H9 (cell line): ENCODE results near the gene GCLC. TPM values are rescaled to one million over a fixed set of nuclear protein-coding genes. Genes with fewer than 3 reads are reported as not detected.

Source experiments
- DNase-seq: peaks from one replicate; pipeline ENCODE4 v3.0.0-alpha.2; 2017
- H2AFZ ChIP-seq: one replicate; pipeline ENCODE4 v1.6.1; 2013; ENCODE audit warnings: mild to moderate bottlenecking, low read length, control low read depth, moderate library complexity
- H2AK5ac ChIP-seq: 2 replicates; pipeline ENCODE4 v1.6.1; 2013; ENCODE audit warnings: low read length, control low read depth, mixed read lengths; ENCODE audit not compliant: insufficient read length
- H2BK120ac ChIP-seq: one replicate; pipeline ENCODE4 v1.6.1; 2013; ENCODE audit warnings: low read depth, mild to moderate bottlenecking, low read length, control low read depth, inconsistent platforms; ENCODE audit not compliant: poor library complexity, severe bottlenecking
- H2BK12ac ChIP-seq: 2 replicates; pipeline ENCODE4 v1.6.1; 2013; ENCODE audit warnings: low read length, control low read depth, mixed read lengths, low read depth; ENCODE audit not compliant: insufficient read length
- H2BK15ac ChIP-seq: 2 replicates; pipeline ENCODE4 v1.6.1; 2013; ENCODE audit warnings: low read depth, low read length, control low read depth
- H2BK20ac ChIP-seq: one replicate; pipeline ENCODE4 v1.6.1; 2013; ENCODE audit warnings: low read depth, mild to moderate bottlenecking, low read length, control low read depth, inconsistent platforms; ENCODE audit not compliant: poor library complexity, severe bottlenecking
- H2BK5ac ChIP-seq: 2 replicates; pipeline ENCODE4 v1.6.1; 2013; ENCODE audit warnings: low read length, control low read depth, mixed read lengths; ENCODE audit not compliant: insufficient read length
- H3K14ac ChIP-seq: 2 replicates; pipeline ENCODE4 v1.6.1; 2013; ENCODE audit warnings: low read length, control low read depth; ENCODE audit not compliant: insufficient read depth
- H3K18ac ChIP-seq: 2 replicates; pipeline ENCODE4 v1.6.1; 2013; ENCODE audit warnings: low read depth, mild to moderate bottlenecking, mixed read lengths, low read length, control low read depth; ENCODE audit not compliant: insufficient read length
- H3K23ac ChIP-seq: 2 replicates; pipeline ENCODE4 v1.6.1; 2013; ENCODE audit warnings: low read length, control low read depth, mixed read lengths, low read depth; ENCODE audit not compliant: insufficient read length
- H3K23me2 ChIP-seq: 2 replicates; pipeline ENCODE4 v1.6.1; 2013; ENCODE audit warnings: low read depth, mild to moderate bottlenecking, mixed read lengths, low read length, control low read depth; ENCODE audit not compliant: insufficient read length, poor library complexity, severe bottlenecking
- H3K27ac ChIP-seq: 2 replicates; pipeline ENCODE4 v1.5.1; 2013; ENCODE audit warnings: low read length, control low read depth, mixed read lengths, low read depth; ENCODE audit not compliant: insufficient read length
- H3K27me3 ChIP-seq: 2 replicates; pipeline ENCODE4 v1.6.1; 2013; ENCODE audit warnings: low read length, control low read depth, inconsistent platforms; ENCODE audit not compliant: insufficient read depth
- H3K4ac ChIP-seq: 2 replicates; pipeline ENCODE4 v1.6.1; 2013; ENCODE audit warnings: low read depth, mild to moderate bottlenecking, control low read depth, inconsistent platforms, low read length, moderate library complexity
- H3K4me1 ChIP-seq: 2 replicates; pipeline ENCODE4 v1.6.1; 2013; ENCODE audit warnings: low read length, control low read depth, inconsistent platforms; ENCODE audit not compliant: insufficient read depth
- H3K4me2 ChIP-seq: 2 replicates; pipeline ENCODE4 v1.6.1; 2013; ENCODE audit warnings: low read length, control low read depth, mixed read lengths; ENCODE audit not compliant: insufficient read length, insufficient read depth
- H3K56ac ChIP-seq: 2 replicates; pipeline ENCODE4 v1.6.1; 2013; ENCODE audit warnings: low read depth, mild to moderate bottlenecking, mixed read lengths, low read length, control low read depth; ENCODE audit not compliant: insufficient read length
- H3K79me1 ChIP-seq: 2 replicates; pipeline ENCODE4 v1.6.1; 2013; ENCODE audit warnings: low read depth, mild to moderate bottlenecking, moderate library complexity, low read length, control low read depth, inconsistent platforms; ENCODE audit not compliant: insufficient read depth, poor library complexity, severe bottlenecking
- H3K79me2 ChIP-seq: 2 replicates; pipeline ENCODE4 v1.6.1; 2013; ENCODE audit warnings: low read length, control low read depth, inconsistent platforms; ENCODE audit not compliant: insufficient read depth
- H3K9ac ChIP-seq: 2 replicates; pipeline ENCODE4 v1.6.1; 2013; ENCODE audit warnings: low read length, control low read depth, mixed read lengths; ENCODE audit not compliant: insufficient read length; ENCODE audit errors: extremely low read depth
- H3K9me3 ChIP-seq: one replicate; pipeline ENCODE4 v1.6.1; 2013; ENCODE audit warnings: low read depth, low read length, inconsistent platforms; ENCODE audit not compliant: control insufficient read depth
- H3T11ph ChIP-seq: one replicate; pipeline ENCODE4 v1.6.1; 2013; ENCODE audit warnings: mild to moderate bottlenecking, low read length, control low read depth, inconsistent platforms
- H4K20me1 ChIP-seq: one replicate; pipeline ENCODE4 v1.6.1; 2013; ENCODE audit not compliant: control insufficient read depth, insufficient read length, insufficient read depth
- H4K5ac ChIP-seq: 2 replicates; pipeline ENCODE4 v1.6.1; 2013; ENCODE audit warnings: low read depth, mild to moderate bottlenecking, mixed read lengths, low read length, control low read depth; ENCODE audit not compliant: insufficient read length
- H4K8ac ChIP-seq: replicated peaks from 2 replicates; pipeline ENCODE4 v1.6.1; 2013; ENCODE audit warnings: low read length, control low read depth, mixed read lengths, low read depth; ENCODE audit not compliant: insufficient read length
- H4K91ac ChIP-seq: 2 replicates; pipeline ENCODE4 v1.6.1; 2013; ENCODE audit warnings: low read depth, mild to moderate bottlenecking, moderate library complexity, mixed read lengths, low read length, control low read depth; ENCODE audit not compliant: insufficient read length
- H3K27ac Mint-ChIP-seq, 3 experiments: 2 replicates in 2 of 3; 3 replicates in 1 of 3; pipeline ENCODE4 v1.8.0; 2020 to 2021; ENCODE audit warnings: mixed read lengths in 3 of 3, mild to moderate bottlenecking in 1 of 3, moderate library complexity in 1 of 3
- H3K27me3 Mint-ChIP-seq: 2 replicates; pipeline ENCODE4 v1.8.0; 2021; ENCODE audit warnings: low read depth, mild to moderate bottlenecking, moderate library complexity, mixed read lengths
- H3K36me3 Mint-ChIP-seq, 3 experiments: 2 replicates in 2 of 3; 3 replicates in 1 of 3; pipeline ENCODE4 v1.8.0; 2020 to 2021; ENCODE audit warnings: low read depth in 3 of 3, mixed read lengths in 3 of 3; ENCODE audit not compliant: insufficient read depth in 1 of 3
- H3K4me1 Mint-ChIP-seq, 2 experiments: 2 replicates each; pipeline ENCODE4 v1.8.0; 2020; ENCODE audit warnings: mixed read lengths in 2 of 2
- H3K4me3 Mint-ChIP-seq, 2 experiments: 2 replicates in 1 of 2; 3 replicates in 1 of 2; pipeline ENCODE4 v1.8.0; 2020 to 2021; ENCODE audit warnings: mild to moderate bottlenecking in 2 of 2, mixed read lengths in 2 of 2, moderate library complexity in 1 of 2
- H3K9me3 Mint-ChIP-seq, 2 experiments: 2 replicates in 1 of 2; 3 replicates in 1 of 2; pipeline ENCODE4 v1.8.0; 2020; ENCODE audit warnings: mild to moderate bottlenecking in 2 of 2, mixed read lengths in 2 of 2, moderate library complexity in 1 of 2
- WGBS: extraction: QIAGEN DNeasy Blood & Tissue Kit; methylation state at CpG from one replicate; pipeline ENCODE4 v1.1.7; 2013; ENCODE audit warnings: missing lambda C conversion rate, low lambda C conversion rate, mixed read lengths; ENCODE audit not compliant: insufficient read length; ENCODE audit errors: extremely low coverage; 5-methylcytosine and 5-hydroxymethylcytosine counted together
- total RNA-seq: library from RNA; stranded (reverse); gene quantifications from 2 replicates; pipeline ENCODE4 v1.2.1, GENCODE V29; 2021
- TF ChIP-seq, protein P1 (sequence below): fragments of 200-600 bp; sonication (generic); conservative IDR thresholded peaks from 3 replicates; pipeline ENCODE4 v1.8.0; 2021; ENCODE audit warnings: antibody characterized with exemption, mild to moderate bottlenecking

The GCLC gene
- total RNA-seq, 1 experiment from 2014 or later, result 55.5 TPM

DNA sequence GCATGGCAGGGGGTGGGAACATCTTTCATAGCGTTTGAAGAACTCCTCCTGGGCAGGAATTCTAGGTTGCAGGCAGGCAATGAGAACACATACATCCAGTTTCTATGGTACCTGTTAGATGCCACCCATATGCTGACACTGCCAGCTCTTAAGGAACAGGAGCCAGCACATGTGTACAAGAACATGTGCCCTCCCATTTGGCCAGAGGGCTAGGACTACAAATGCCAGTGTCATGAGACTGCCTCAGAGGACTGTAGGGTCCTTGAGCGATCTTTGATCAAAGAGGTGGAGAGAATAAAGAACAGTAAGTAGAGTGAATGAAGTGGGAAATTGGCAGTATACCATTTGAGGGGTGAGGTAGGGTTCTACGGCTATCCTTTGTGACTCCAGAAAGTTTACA is 45.8 kb downstream of the GCLC start:
- H4K5ac ChIP-seq, result no peak overlapping the region
- WGBS, result no CpG with 5 or more reads among the region's 3 CpGs
- H4K91ac ChIP-seq, result no peak overlapping the region
- peaks cover 2% of the 10 kb centered on the region for H4K20me1 ChIP-seq
- H4K8ac ChIP-seq, result no peak overlapping the region
- H3K4me2 ChIP-seq, result no peak overlapping the region
- peaks cover 5 to 49% (median 25%) of the 10 kb centered on the region in 3 experiments; a peak in 5 of 7 replicates for H3K36me3 Mint-ChIP-seq
- H3T11ph ChIP-seq, result no peak overlapping the region
- no peaks in the 10 kb centered on the region for H3K9me3 ChIP-seq
- H3K4me1 Mint-ChIP-seq, result peaks cover 4 to 6% of the 10 kb centered on the region in 2 experiments; a peak in 2 of 4 replicates
- H3K9me3 Mint-ChIP-seq, result no peaks in the 10 kb centered on the region
- no peak overlapping the region for H2BK5ac ChIP-seq
- H2BK20ac ChIP-seq, result no peak overlapping the region
- no peaks in the 10 kb centered on the region for H3K79me1 ChIP-seq
- no peak for DNase-seq
- H2AFZ ChIP-seq, result no peak overlapping the region
- H3K4ac ChIP-seq, result no peak overlapping the region
- H2AK5ac ChIP-seq, result no peak overlapping the region
- no peaks in the 10 kb centered on the region for H3K27me3 Mint-ChIP-seq
- H2BK120ac ChIP-seq, result no peak overlapping the region
- H3K79me2 ChIP-seq, result no peaks in the 10 kb centered on the region
- H3K23ac ChIP-seq, result no peak overlapping the region
- TF ChIP-seq, protein P1, sequence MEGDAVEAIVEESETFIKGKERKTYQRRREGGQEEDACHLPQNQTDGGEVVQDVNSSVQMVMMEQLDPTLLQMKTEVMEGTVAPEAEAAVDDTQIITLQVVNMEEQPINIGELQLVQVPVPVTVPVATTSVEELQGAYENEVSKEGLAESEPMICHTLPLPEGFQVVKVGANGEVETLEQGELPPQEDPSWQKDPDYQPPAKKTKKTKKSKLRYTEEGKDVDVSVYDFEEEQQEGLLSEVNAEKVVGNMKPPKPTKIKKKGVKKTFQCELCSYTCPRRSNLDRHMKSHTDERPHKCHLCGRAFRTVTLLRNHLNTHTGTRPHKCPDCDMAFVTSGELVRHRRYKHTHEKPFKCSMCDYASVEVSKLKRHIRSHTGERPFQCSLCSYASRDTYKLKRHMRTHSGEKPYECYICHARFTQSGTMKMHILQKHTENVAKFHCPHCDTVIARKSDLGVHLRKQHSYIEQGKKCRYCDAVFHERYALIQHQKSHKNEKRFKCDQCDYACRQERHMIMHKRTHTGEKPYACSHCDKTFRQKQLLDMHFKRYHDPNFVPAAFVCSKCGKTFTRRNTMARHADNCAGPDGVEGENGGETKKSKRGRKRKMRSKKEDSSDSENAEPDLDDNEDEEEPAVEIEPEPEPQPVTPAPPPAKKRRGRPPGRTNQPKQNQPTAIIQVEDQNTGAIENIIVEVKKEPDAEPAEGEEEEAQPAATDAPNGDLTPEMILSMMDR, result no peak
- no peak overlapping the region for H3K4me3 Mint-ChIP-seq
- H3K27ac Mint-ChIP-seq, result no peak overlapping the region
- H3K14ac ChIP-seq, result no peak overlapping the region
- no peak overlapping the region for H3K18ac ChIP-seq
- H2BK15ac ChIP-seq, result no peak overlapping the region
- H3K9ac ChIP-seq, result no peak overlapping the region
- H2BK12ac ChIP-seq, result no peak overlapping the region
- H3K56ac ChIP-seq, result no peak overlapping the region
- H3K27ac ChIP-seq, result no peak overlapping the region
- 0 out of 2 replicates have a peak, but pooled peaks cover 2% of the 10 kb centered on the region for H3K4me1 ChIP-seq
- no peaks in the 10 kb centered on the region for H3K23me2 ChIP-seq
- no peaks in the 10 kb centered on the region for H3K27me3 ChIP-seq
